GM12878 (cell line): ENCODE results near the gene ZFHX2. TPM values are rescaled to one million over a fixed set of nuclear protein-coding genes. Genes with fewer than 3 reads are reported as not detected.

Experiments used
- ATAC-seq: fragments of 200-7000 bp; cut with Tn5 transposase; 3 replicates; pipeline ENCODE4 v1.9.1; 2020; ENCODE audit warnings: mild to moderate bottlenecking, moderate library complexity
- BruUV-seq: library from RNA; stranded (reverse); fragments of 400-500 nt; replicated peaks from 2 replicates; lab custom pipeline; 2021; lab: Mats Ljungman, UMichigan
- CTCF ChIA-PET: fragments of 300-600 bp; sonication (Branson Sonifier 250); formaldehyde crosslinking; extraction: SDS; loops from one replicate; lab custom pipeline; 2021; ENCODE audit warnings: inconsistent platforms; lab: Yijun Ruan, JAX
- POLR2A ChIA-PET: fragments of 350-600 bp; formaldehyde crosslinking; extraction: SDS; loops from one replicate; lab custom pipeline; 2021; ENCODE audit warnings: inconsistent platforms; lab: Charles Lee
- RAD21 ChIA-PET: fragments of 300-600 bp; sonication (Branson Sonifier 250); formaldehyde crosslinking; loops from one replicate; lab custom pipeline; 2023; ENCODE audit warnings: antibody characterized with exemption; ENCODE audit not compliant: unreplicated experiment; lab: Charles Lee
- SMC1A ChIA-PET: fragments of 300-600 bp; sonication (Branson Sonifier 250); formaldehyde crosslinking; loops from one replicate; lab custom pipeline; 2023; ENCODE audit not compliant: unreplicated experiment, uncharacterized antibody; lab: Charles Lee
- DNase-seq: peaks from one replicate; pipeline ENCODE4 v3.0.0-alpha.2; 2011; ENCODE audit warnings: low read depth, low spot score
- FAIRE-seq: peaks from 3 replicates; lab custom pipeline; 2011; peaks lifted over from hg19 to GRCh38; lab: Jason Lieb, UNC
- H2AFZ ChIP-seq: 2 replicates; pipeline ENCODE4 v1.6.0; 2011; ENCODE audit warnings: low read depth, low read length, control low read depth; ENCODE audit not compliant: control insufficient read depth
- H3K27ac ChIP-seq: 2 replicates; pipeline ENCODE4 v1.5.1; 2011; ENCODE audit warnings: control low read depth; ENCODE audit not compliant: control insufficient read depth, insufficient read depth
- H3K27me3 ChIP-seq, 2 experiments: replicated peaks in 1 of 2; 2 replicates each; pipeline versions ENCODE4 v1.6.0 to v1.6.1; 2011; ENCODE audit warnings: low read length in 1 of 2; ENCODE audit not compliant: control insufficient read depth in 2 of 2, insufficient read depth in 2 of 2
- H3K36me3 ChIP-seq, 2 experiments: 2 replicates each; pipeline ENCODE4 v1.5.1; 2011; ENCODE audit warnings: low read length in 1 of 2; ENCODE audit not compliant: control insufficient read depth in 2 of 2, insufficient read depth in 2 of 2
- H3K4me1 ChIP-seq: 2 replicates; pipeline ENCODE4 v1.6.1; 2011; ENCODE audit warnings: mild to moderate bottlenecking, low read length, moderate library complexity, mixed read lengths; ENCODE audit not compliant: control insufficient read depth, insufficient read depth
- H3K4me2 ChIP-seq: 2 replicates; pipeline ENCODE4 v1.6.0; 2011; ENCODE audit warnings: control low read depth; ENCODE audit not compliant: control insufficient read depth, insufficient read depth
- H3K4me3 ChIP-seq: fragments of 200-600 bp; sonication (generic); 2 replicates; pipeline ENCODE4 v1.5.1; 2016
- H3K79me2 ChIP-seq: 2 replicates; pipeline ENCODE4 v1.6.0; 2011; ENCODE audit warnings: low read length; ENCODE audit not compliant: control insufficient read depth, insufficient read depth
- H3K9ac ChIP-seq: 2 replicates; pipeline ENCODE4 v1.8.0; 2011; ENCODE audit warnings: low read length, control low read depth, mixed read lengths; ENCODE audit not compliant: control insufficient read depth, insufficient read depth
- H3K9me3 ChIP-seq: replicated peaks from 3 replicates; pipeline ENCODE4 v1.5.1; 2011; ENCODE audit warnings: mild to moderate bottlenecking, low read length; ENCODE audit not compliant: control insufficient read depth, insufficient read depth
- H4K20me1 ChIP-seq: 2 replicates; pipeline ENCODE4 v1.6.0; 2011; ENCODE audit not compliant: control insufficient read depth, insufficient read depth
- LARP7 ChIP-seq: fragments of 450-650 bp; IDR thresholded peaks from 2 replicates; pipeline ENCODE4 v1.6.1; 2017; ENCODE audit warnings: mild to moderate bottlenecking
- MYC ChIP-seq: IDR thresholded peaks from 2 replicates; pipeline ENCODE4 v1.6.1; 2011; ENCODE audit warnings: mild to moderate bottlenecking, low read length, moderate library complexity, inconsistent platforms; ENCODE audit not compliant: insufficient read depth, insufficient replicate concordance, insufficient read length, severe bottlenecking
- NBN ChIP-seq: fragments of 450-650 bp; IDR thresholded peaks from 2 replicates; pipeline ENCODE4 v1.6.1; 2016
- POLR2AphosphoS5 ChIP-seq: IDR thresholded peaks from 2 replicates; pipeline ENCODE4 v1.6.1; 2011; ENCODE audit warnings: mild to moderate bottlenecking, low read length, inconsistent platforms
- RAD51 ChIP-seq: fragments of 450-650 bp; IDR thresholded peaks from 2 replicates; pipeline ENCODE4 v1.6.1; 2016; ENCODE audit warnings: moderate library complexity, mild to moderate bottlenecking, inconsistent platforms
- SMARCA5 ChIP-seq: fragments of 450-650 bp; IDR thresholded peaks from 2 replicates; pipeline ENCODE4 v1.6.1; 2017; ENCODE audit warnings: mild to moderate bottlenecking
- SRF ChIP-seq, 2 experiments: IDR thresholded peaks; 2 replicates each; pipeline ENCODE4 v1.6.1; 2011; ENCODE audit warnings: low read depth in 2 of 2, low read length in 2 of 2, mild to moderate bottlenecking in 1 of 2, moderate library complexity in 1 of 2
- WRNIP1 ChIP-seq: IDR thresholded peaks from 2 replicates; pipeline ENCODE4 v1.6.1; 2011; ENCODE audit warnings: low read depth, low read length, improper control_type of control experiment, borderline replicate concordance
- WGBS: methylation state at CpG from one replicate; pipeline ENCODE4 v1.1.6; 2016; ENCODE audit warnings: low lambda C conversion rate; ENCODE audit not compliant: insufficient replicate concordance, insufficient coverage; ENCODE audit errors: missing lambda C conversion rate; 5-methylcytosine and 5-hydroxymethylcytosine counted together
- in situ Hi-C: fragments of 300-500 bp; cut with MboI; formaldehyde crosslinking; loops from 9 replicates; pipeline ENCODE4 v1.14.3; 2018; ENCODE audit warnings: mixed read lengths
- intact Hi-C: fragments of 100-400 bp; cut with micrococcal nuclease; formaldehyde crosslinking; loops from one replicate; pipeline ENCODE4 v1.14.2; 2022; ENCODE audit not compliant: unreplicated experiment
- polyA plus RNA-seq, 11 experiments: library from polyadenylated mRNA; depleted of rRNA in 4 of 11; unstranded in 6 of 11; stranded (reverse) in 5 of 11; fragments of >200 nt; fragmentation: Nextera tagmentation in 4 of 11; fragmentation: Illumina TruSeq in 1 of 11; extraction: Ambion mirVana in 4 of 11; extraction: Trizol in 1 of 11; gene quantifications; 1 replicate in 1 of 11; 2 replicates in 10 of 11; pipeline versions ENCODE4 v1.2.1 to v1.2.3, GENCODE V29; 2011 to 2016; ENCODE audit warnings: inconsistent platforms in 2 of 11, missing spikeins in 2 of 11, low read depth in 1 of 11
- total RNA-seq, 4 experiments: library from RNA; depleted of rRNA in 3 of 4; stranded (reverse); fragments of >200 nt in 3 of 4; fragmentation: Illumina TruSeq in 1 of 4; extraction: Trizol in 1 of 4; gene quantifications; 2 replicates each; pipeline versions ENCODE4 v1.2.1 to v1.2.3, GENCODE V29; 2013 to 2021
- TF ChIP-seq, protein P1 (sequence below): IDR thresholded peaks from 2 replicates; pipeline ENCODE4 v1.6.1; 2011; ENCODE audit warnings: low read depth, low read length, improper control_type of control experiment, borderline replicate concordance
- TF ChIP-seq, protein P2 (sequence below): fragments of 450-650 bp; IDR thresholded peaks from 2 replicates; pipeline ENCODE4 v1.6.1; 2017; ENCODE audit warnings: borderline replicate concordance
- TF ChIP-seq, protein P3 (sequence below): fragments of 450-650 bp; formaldehyde crosslinking; IDR thresholded peaks from 2 replicates; pipeline ENCODE4 v1.4.0; 2020; ENCODE audit warnings: mild to moderate bottlenecking, moderate library complexity

Gene ZFHX2
- total and polyA plus RNA-seq, 10 of the 15 experiments (the other 5 are each of a cell fraction or from before 2014, with no cell fraction given) = 0.27 to 2.2 (median 0.55) TPM

DNA sequence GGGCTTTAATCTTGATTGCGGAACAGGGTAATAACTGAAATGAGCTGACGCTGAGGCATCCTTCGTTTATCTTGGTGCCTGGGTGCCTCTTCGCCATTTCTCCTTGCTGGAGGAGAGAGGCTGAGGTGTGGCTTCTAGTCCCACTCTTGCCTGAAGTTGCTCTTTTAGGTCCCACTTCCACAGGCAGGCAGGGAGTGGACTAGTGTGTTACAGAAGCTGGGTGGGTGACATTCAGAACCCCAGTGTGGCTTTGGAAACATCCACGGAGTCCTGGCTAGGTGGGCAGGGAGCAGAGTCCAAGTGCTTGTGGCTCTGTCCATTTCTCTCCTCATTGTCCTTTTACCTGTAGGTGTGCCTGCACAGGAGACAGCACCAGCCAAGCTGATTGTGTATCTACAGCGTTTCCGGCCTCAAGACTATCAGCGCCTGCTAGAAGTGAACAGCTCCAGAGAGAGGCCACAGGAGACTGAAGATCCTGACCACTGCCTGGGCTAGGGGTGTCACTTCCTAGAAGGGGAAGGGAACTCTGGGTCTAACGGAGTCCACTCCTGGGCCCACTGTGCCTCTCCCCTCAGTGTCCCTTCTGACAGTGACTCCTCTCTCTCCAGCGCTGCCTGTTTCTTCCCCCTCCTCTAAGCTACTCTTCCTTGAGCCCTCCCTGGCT, 6.9 kb upstream of the ZFHX2 start:
- FAIRE-seq = no peak
- peaks cover 3% of the 10 kb centered on the region for H3K4me1 ChIP-seq
- peak overlapping the region; percentile 79; the same call in 1 of the 2 replicates for H3K9ac ChIP-seq
- no TSS peak for BruUV-seq
- DNase-seq = no peak
- no peaks in the 10 kb centered on the region for H3K27me3 ChIP-seq
- ATAC-seq = no peak
- CTCF ChIA-PET = interaction anchor here (0.6 to 13.1 kb wide), 20 partner anchors 9 to 409 kb away, joined by 3 to 436 read pairs (median 5); partner anchors contain the start of genes AP1G2, NGDN and PABPN1
- peak overlapping the region; percentile 85 for H3K4me2 ChIP-seq
- TF ChIP-seq, protein P1, sequence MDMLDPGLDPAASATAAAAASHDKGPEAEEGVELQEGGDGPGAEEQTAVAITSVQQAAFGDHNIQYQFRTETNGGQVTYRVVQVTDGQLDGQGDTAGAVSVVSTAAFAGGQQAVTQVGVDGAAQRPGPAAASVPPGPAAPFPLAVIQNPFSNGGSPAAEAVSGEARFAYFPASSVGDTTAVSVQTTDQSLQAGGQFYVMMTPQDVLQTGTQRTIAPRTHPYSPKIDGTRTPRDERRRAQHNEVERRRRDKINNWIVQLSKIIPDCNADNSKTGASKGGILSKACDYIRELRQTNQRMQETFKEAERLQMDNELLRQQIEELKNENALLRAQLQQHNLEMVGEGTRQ = no peak
- no peak for TF ChIP-seq SRF (IDR thresholded peaks at IDR 0.05; ENCODE audit: low read depth in 2 of 2, low read length in 2 of 2)
- TF ChIP-seq MYC = no peak
- no peak for TF ChIP-seq WRNIP1
- no peak for TF ChIP-seq RAD51
- TF ChIP-seq SMARCA5 = no peak
- TF ChIP-seq, protein P2, sequence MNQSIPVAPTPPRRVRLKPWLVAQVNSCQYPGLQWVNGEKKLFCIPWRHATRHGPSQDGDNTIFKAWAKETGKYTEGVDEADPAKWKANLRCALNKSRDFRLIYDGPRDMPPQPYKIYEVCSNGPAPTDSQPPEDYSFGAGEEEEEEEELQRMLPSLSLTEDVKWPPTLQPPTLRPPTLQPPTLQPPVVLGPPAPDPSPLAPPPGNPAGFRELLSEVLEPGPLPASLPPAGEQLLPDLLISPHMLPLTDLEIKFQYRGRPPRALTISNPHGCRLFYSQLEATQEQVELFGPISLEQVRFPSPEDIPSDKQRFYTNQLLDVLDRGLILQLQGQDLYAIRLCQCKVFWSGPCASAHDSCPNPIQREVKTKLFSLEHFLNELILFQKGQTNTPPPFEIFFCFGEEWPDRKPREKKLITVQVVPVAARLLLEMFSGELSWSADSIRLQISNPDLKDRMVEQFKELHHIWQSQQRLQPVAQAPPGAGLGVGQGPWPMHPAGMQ = no peak
- TF ChIP-seq NBN = no peak
- TF ChIP-seq POLR2AphosphoS5 = no peak
- no peak for TF ChIP-seq LARP7
- TF ChIP-seq, protein P3, sequence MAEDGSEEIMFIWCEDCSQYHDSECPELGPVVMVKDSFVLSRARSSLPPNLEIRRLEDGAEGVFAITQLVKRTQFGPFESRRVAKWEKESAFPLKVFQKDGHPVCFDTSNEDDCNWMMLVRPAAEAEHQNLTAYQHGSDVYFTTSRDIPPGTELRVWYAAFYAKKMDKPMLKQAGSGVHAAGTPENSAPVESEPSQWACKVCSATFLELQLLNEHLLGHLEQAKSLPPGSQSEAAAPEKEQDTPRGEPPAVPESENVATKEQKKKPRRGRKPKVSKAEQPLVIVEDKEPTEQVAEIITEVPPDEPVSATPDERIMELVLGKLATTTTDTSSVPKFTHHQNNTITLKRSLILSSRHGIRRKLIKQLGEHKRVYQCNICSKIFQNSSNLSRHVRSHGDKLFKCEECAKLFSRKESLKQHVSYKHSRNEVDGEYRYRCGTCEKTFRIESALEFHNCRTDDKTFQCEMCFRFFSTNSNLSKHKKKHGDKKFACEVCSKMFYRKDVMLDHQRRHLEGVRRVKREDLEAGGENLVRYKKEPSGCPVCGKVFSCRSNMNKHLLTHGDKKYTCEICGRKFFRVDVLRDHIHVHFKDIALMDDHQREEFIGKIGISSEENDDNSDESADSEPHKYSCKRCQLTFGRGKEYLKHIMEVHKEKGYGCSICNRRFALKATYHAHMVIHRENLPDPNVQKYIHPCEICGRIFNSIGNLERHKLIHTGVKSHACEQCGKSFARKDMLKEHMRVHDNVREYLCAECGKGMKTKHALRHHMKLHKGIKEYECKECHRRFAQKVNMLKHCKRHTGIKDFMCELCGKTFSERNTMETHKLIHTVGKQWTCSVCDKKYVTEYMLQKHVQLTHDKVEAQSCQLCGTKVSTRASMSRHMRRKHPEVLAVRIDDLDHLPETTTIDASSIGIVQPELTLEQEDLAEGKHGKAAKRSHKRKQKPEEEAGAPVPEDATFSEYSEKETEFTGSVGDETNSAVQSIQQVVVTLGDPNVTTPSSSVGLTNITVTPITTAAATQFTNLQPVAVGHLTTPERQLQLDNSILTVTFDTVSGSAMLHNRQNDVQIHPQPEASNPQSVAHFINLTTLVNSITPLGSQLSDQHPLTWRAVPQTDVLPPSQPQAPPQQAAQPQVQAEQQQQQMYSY = no peak
- in situ Hi-C loops (loop anchor here (5.0 kb wide), 2 partner anchors 81 to 236 kb away; partner anchors contain the start of gene PABPN1), intact Hi-C loops (loop anchor here (5.0 kb wide), 1 partner anchor 236 kb away; the partner anchor contains the start of gene PABPN1)
- 0 out of 2 replicates have a peak overlapping the region, but pooled peaks have one; percentile 82 for H3K4me3 ChIP-seq
- SMC1A ChIA-PET = interaction anchor here (0.8 to 9.7 kb wide), 7 partner anchors 9 to 236 kb away, joined by 3 to 124 read pairs (median 5); partner anchors contain the start of genes AP1G2 and PABPN1
- no peak overlapping the region for H2AFZ ChIP-seq
- WGBS = 96% methylated on average over 10 of the region's 10 CpGs
- RAD21 ChIA-PET = interaction anchor here (0.8 to 2.8 kb wide), 7 partner anchors 9 to 83 kb away, joined by 3 to 7 read pairs (median 3); no protein-coding TSS in a partner anchor
- H3K79me2 ChIP-seq = peaks cover 26% of the 10 kb centered on the region
- no peaks in the 10 kb centered on the region for H4K20me1 ChIP-seq
- H3K36me3 ChIP-seq = peaks cover 11 to 20% of the 10 kb centered on the region in 2 experiments; a peak in 3 of 4 replicates
- H3K27ac ChIP-seq = peak overlapping the region; percentile 76; the same call in 1 of the 2 replicates
- no peaks in the 10 kb centered on the region for H3K9me3 ChIP-seq
- POLR2A ChIA-PET = interaction anchor here (1.0 to 3.8 kb wide), 3 partner anchors 9 to 80 kb away, joined by 3 to 14 read pairs (median 4); partner anchors contain the start of gene AP1G2
